ENCODE results near the gene PDE4D. TPM values are rescaled to one million over a fixed set of nuclear protein-coding genes. Genes with fewer than 3 reads are reported as not detected.

PDE4D gene
- total RNA-seq, 1 donor from 2014 or later: 13.2 TPM

DNA sequence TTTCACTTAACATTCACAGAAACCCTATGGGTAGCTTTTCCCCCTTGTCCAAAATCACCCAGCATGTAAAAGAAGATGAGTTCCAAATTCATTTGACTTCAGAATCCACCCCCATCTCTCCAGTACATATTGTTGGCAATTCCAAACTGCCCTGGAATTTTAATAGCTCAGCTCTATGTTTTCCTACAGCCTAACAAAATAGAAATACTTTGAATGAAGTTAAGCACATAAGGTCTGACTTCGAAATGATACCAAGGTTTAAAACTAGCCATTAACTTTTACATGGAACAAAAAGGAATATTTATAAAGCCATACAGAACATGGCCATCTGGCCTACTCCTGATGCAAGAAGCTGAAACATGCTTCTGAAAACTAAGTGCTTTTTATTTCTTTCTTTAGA lies 634.3 kb downstream of the PDE4D start:
- no peak for DNase-seq

DNA sequence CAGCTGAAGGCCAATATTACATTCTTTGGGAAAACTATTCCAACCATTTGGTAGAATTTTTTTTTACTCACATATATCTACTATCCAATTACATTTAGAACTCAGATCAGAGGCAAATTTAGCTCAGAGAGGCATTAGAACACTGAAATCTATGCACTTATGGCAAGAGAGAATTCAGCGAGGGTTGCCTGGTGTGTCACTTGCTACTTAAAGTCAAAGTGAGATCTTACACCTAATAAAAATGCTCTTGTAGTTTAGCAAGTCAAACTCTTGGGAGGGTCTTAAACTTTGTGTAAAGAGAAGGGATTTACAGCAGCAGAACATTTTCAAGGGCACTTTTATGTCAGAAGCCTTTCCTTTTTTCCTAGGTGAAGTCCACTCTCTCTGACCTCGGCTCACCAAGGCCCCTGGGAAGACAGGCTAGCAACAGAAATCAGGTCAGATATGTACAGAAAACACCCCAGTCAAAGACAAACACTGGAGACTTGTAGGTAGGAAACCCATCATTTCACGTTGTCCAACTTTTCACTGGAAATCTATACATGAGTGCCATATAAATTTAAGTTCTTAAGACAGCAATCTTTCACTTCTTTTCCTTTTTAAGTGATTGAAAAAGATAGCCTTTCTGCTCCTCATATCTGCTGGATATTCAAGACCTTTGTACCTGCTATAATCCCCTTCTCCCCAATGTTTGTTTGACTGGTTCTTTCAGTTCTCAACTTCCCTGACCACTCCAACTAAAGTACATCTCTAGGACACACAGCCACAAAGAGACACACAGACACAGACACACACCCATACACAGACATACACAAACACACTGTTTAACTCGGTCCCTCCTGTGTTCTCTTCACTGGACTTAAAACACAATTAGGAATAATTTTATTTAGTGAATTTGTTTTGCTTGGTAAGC lies 635.8 kb downstream of the PDE4D start:
- TF ChIP-seq, protein P1, sequence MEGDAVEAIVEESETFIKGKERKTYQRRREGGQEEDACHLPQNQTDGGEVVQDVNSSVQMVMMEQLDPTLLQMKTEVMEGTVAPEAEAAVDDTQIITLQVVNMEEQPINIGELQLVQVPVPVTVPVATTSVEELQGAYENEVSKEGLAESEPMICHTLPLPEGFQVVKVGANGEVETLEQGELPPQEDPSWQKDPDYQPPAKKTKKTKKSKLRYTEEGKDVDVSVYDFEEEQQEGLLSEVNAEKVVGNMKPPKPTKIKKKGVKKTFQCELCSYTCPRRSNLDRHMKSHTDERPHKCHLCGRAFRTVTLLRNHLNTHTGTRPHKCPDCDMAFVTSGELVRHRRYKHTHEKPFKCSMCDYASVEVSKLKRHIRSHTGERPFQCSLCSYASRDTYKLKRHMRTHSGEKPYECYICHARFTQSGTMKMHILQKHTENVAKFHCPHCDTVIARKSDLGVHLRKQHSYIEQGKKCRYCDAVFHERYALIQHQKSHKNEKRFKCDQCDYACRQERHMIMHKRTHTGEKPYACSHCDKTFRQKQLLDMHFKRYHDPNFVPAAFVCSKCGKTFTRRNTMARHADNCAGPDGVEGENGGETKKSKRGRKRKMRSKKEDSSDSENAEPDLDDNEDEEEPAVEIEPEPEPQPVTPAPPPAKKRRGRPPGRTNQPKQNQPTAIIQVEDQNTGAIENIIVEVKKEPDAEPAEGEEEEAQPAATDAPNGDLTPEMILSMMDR (IDR thresholded peaks at IDR 0.05; ENCODE audit: partially characterized antibody, unreplicated experiment): no peak
- no peaks in the 10 kb centered on the region for H3K27me3 Mint-ChIP-seq (ENCODE audit: unreplicated experiment)
- H3K4me1 Mint-ChIP-seq (ENCODE audit: low read depth, unreplicated experiment): peaks cover 3% of the 10 kb centered on the region

More for the DNA sequence above, 634.3 kb downstream of the PDE4D start:
- Mint-ChIP-seq H3K9me3 (ENCODE audit: unreplicated experiment) (no peaks in the 10 kb centered on the region), H3K4me1 (ENCODE audit: low read depth, unreplicated experiment) (peaks cover 3% of the 10 kb centered on the region), H3K27ac (ENCODE audit: unreplicated experiment) (no peak overlapping the region), H3K36me3 (ENCODE audit: unreplicated experiment) (no peaks in the 10 kb centered on the region), H3K27me3 (ENCODE audit: unreplicated experiment) (no peaks in the 10 kb centered on the region), H3K4me3 (ENCODE audit: unreplicated experiment) (no peak overlapping the region)
- TF ChIP-seq, protein P1 (IDR thresholded peaks at IDR 0.05; ENCODE audit: partially characterized antibody, unreplicated experiment): no peak

DNA sequence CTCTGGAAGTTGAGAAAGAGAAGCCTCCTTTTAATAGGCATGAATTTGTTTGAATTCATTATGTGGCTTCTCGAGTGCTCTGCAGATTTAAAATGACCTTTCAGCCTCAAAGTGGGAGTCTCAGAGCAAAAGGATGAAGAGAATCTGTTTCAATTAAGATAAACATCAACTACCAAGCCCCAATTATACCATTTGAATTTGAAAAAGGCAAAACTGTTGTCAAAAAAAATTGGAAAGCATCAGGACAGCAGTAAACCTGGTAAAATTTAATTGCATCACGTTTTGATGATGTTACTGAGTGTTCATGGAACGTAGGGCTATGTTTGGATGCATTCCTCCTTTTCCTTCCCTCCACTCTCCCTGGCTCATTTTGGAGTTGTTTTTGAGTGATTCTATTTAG lies 637.2 kb downstream of the PDE4D start:
- H3K4me3 Mint-ChIP-seq (ENCODE audit: unreplicated experiment): no peak overlapping the region

More for the DNA sequence above, 635.8 kb downstream of the PDE4D start:
- H3K36me3 Mint-ChIP-seq (ENCODE audit: unreplicated experiment): no peaks in the 10 kb centered on the region
- H3K9me3 Mint-ChIP-seq (ENCODE audit: unreplicated experiment): no peaks in the 10 kb centered on the region
- no peak overlapping the region for H3K27ac Mint-ChIP-seq (ENCODE audit: unreplicated experiment)
- H3K4me3 Mint-ChIP-seq (ENCODE audit: unreplicated experiment): no peak overlapping the region
- DNase-seq: no peak

DNA sequence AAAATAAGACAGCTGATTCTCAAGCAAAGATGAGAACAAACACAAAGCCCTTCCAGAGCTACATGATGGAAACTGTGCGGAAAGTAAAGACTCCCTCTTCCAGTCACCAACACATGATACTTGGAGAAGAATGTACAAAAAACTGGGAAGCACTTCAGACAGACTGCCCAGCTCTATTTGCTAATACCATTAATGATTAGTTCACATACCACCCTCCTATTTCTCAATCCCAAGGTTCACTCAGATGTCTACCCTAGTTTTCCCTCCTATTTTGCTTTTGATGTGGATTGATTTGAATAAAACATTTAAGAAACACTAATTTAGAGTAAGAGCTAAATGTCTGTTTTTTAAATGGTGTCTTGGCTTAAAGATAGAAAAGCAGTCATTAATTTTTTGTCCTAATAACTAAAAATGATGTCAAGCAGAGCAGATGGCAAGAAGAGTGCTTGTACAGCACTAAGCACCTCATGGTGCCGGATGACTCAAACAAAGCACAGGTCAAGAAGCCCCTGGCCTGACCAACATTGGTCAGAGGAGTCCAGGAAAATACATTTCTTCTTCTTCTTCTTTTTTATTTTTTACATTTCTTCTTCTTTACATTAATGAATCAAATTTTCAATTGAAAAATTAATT lies 639.4 kb downstream of the PDE4D start:
- no peaks in the 10 kb centered on the region for H3K36me3 Mint-ChIP-seq (ENCODE audit: unreplicated experiment)
- H3K9me3 Mint-ChIP-seq (ENCODE audit: unreplicated experiment): no peaks in the 10 kb centered on the region
- TF ChIP-seq, protein P1 (IDR thresholded peaks at IDR 0.05; ENCODE audit: partially characterized antibody, unreplicated experiment): no peak
- H3K4me1 Mint-ChIP-seq (ENCODE audit: low read depth, unreplicated experiment): no peaks in the 10 kb centered on the region
- no peaks in the 10 kb centered on the region for H3K27me3 Mint-ChIP-seq (ENCODE audit: unreplicated experiment)
- no peak overlapping the region for H3K27ac Mint-ChIP-seq (ENCODE audit: unreplicated experiment)
- no peak for DNase-seq
- no peak overlapping the region for H3K4me3 Mint-ChIP-seq (ENCODE audit: unreplicated experiment)

More for the DNA sequence above, 637.2 kb downstream of the PDE4D start:
- Mint-ChIP-seq H3K9me3 (ENCODE audit: unreplicated experiment) (no peaks in the 10 kb centered on the region), H3K27ac (ENCODE audit: unreplicated experiment) (no peak overlapping the region), H3K36me3 (ENCODE audit: unreplicated experiment) (no peaks in the 10 kb centered on the region), H3K4me1 (ENCODE audit: low read depth, unreplicated experiment) (peaks cover 3% of the 10 kb centered on the region), H3K27me3 (ENCODE audit: unreplicated experiment) (no peaks in the 10 kb centered on the region)
- TF ChIP-seq, protein P1 (IDR thresholded peaks at IDR 0.05; ENCODE audit: partially characterized antibody, unreplicated experiment): no peak
- DNase-seq: no peak

DNA sequence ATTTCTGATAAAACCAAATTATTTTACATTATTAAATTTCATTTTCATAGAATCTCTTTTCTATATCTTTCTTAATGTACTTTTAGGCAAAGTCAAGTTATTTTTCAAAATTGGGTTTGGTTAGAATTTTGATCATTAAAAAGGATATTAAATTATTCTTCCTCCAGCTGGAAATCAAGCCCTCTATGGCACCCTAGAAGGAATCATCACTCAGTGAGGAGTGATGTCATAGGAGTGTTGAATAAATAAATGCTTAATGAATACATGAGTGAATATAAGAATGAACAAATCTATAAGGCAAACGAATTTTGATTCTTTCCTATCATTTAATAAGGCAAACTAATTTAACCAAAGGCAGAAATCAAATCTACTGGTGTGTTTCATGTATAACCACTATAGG lies 639.9 kb downstream of the PDE4D start:
- H3K4me1 Mint-ChIP-seq (ENCODE audit: low read depth, unreplicated experiment): no peaks in the 10 kb centered on the region
- TF ChIP-seq, protein P1 (IDR thresholded peaks at IDR 0.05; ENCODE audit: partially characterized antibody, unreplicated experiment): no peak
- H3K9me3 Mint-ChIP-seq (ENCODE audit: unreplicated experiment): no peaks in the 10 kb centered on the region
- H3K36me3 Mint-ChIP-seq (ENCODE audit: unreplicated experiment): no peaks in the 10 kb centered on the region
- no peak overlapping the region for H3K27ac Mint-ChIP-seq (ENCODE audit: unreplicated experiment)
- no peak for DNase-seq
- no peak overlapping the region for H3K4me3 Mint-ChIP-seq (ENCODE audit: unreplicated experiment)
- no peaks in the 10 kb centered on the region for H3K27me3 Mint-ChIP-seq (ENCODE audit: unreplicated experiment)
